WTC11 (cell line): ENCODE measurements around the gene ISCA2. TPM values are rescaled to one million over a fixed set of nuclear protein-coding genes. Genes with fewer than 3 reads are reported as not detected.

Experiments used
- ATAC-seq: fragments of 200-7000 bp; cut with Tn5 transposase; 2 replicates; pipeline ENCODE4 v1.10.0; 2021; ENCODE audit warnings: mild to moderate bottlenecking, moderate library complexity
- CTCF ChIA-PET: fragments of 300-600 bp; sonication (Branson Sonifier 250); formaldehyde crosslinking; loops from one replicate; lab custom pipeline; 2021; ENCODE audit warnings: antibody characterized with exemption; lab: Charles Lee
- POLR2A ChIA-PET: fragments of 350-600 bp; sonication (Branson Sonifier 250); formaldehyde crosslinking; loops from one replicate; lab custom pipeline; 2021; ENCODE audit warnings: antibody characterized with exemption; lab: Charles Lee
- DNase-seq: peaks from one replicate; pipeline ENCODE4 v3.0.0; 2021; ENCODE audit warnings: low spot score
- H3K27ac Mint-ChIP-seq: 2 replicates; pipeline ENCODE4 v1.8.0; 2021; ENCODE audit warnings: mixed read lengths
- H3K27me3 Mint-ChIP-seq: 2 replicates; pipeline ENCODE4 v1.8.0; 2021; ENCODE audit warnings: low read depth, mild to moderate bottlenecking, moderate library complexity, mixed read lengths
- H3K36me3 Mint-ChIP-seq: 2 replicates; pipeline ENCODE4 v1.8.0; 2021; ENCODE audit warnings: mixed read lengths
- H3K4me1 Mint-ChIP-seq: 2 replicates; pipeline ENCODE4 v1.8.0; 2022; ENCODE audit warnings: mixed read lengths
- H3K4me3 Mint-ChIP-seq: 2 replicates; pipeline ENCODE4 v1.8.0; 2021; ENCODE audit warnings: mild to moderate bottlenecking, moderate library complexity, mixed read lengths
- H3K9me3 Mint-ChIP-seq: 2 replicates; pipeline ENCODE4 v1.8.0; 2021; ENCODE audit warnings: mixed read lengths
- AR ChIP-seq: fragments of 250-450 bp; sonication (Bioruptor Pico); IDR thresholded peaks from 2 replicates; pipeline ENCODE4 v1.9.0; 2021; ENCODE audit warnings: mild to moderate bottlenecking
- CTCF ChIP-seq: fragments of 200-600 bp; IDR thresholded peaks from 2 replicates; pipeline ENCODE4 v1.8.0; 2022; ENCODE audit warnings: antibody characterized with exemption
- ELF4 ChIP-seq: sonication (generic); formaldehyde crosslinking; IDR thresholded peaks from 2 replicates; pipeline ENCODE4 v1.8.1; 2022; ENCODE audit warnings: low read depth, mild to moderate bottlenecking, moderate library complexity, missing genetic modification reagents
- FOXP1 ChIP-seq: sonication (generic); formaldehyde crosslinking; IDR thresholded peaks from 2 replicates; pipeline ENCODE4 v1.8.0; 2022; ENCODE audit warnings: missing genetic modification reagents, mild to moderate bottlenecking, moderate library complexity, borderline replicate concordance
- GTF2I ChIP-seq: fragments of 250-450 bp; sonication (Bioruptor Pico); conservative IDR thresholded peaks from 2 replicates; pipeline ENCODE4 v1.4.0; 2021; ENCODE audit warnings: mild to moderate bottlenecking
- JAZF1 ChIP-seq: fragments of 250-450 bp; sonication (Bioruptor Pico); IDR thresholded peaks from 2 replicates; pipeline ENCODE4 v1.9.0; 2021; ENCODE audit warnings: moderate library complexity, mild to moderate bottlenecking, inconsistent platforms
- MXD4 ChIP-seq: fragments of 250-450 bp; sonication (Bioruptor Pico); IDR thresholded peaks from 2 replicates; pipeline ENCODE4 v1.8.0; 2021; ENCODE audit warnings: mild to moderate bottlenecking, moderate library complexity, borderline replicate concordance
- NR2C2 ChIP-seq: sonication (generic); formaldehyde crosslinking; IDR thresholded peaks from 2 replicates; pipeline ENCODE4 v1.8.0; 2022; ENCODE audit warnings: mild to moderate bottlenecking, missing genetic modification reagents
- SOX15 ChIP-seq: fragments of 250-450 bp; sonication (Bioruptor Pico); IDR thresholded peaks from 2 replicates; pipeline ENCODE4 v1.9.0; 2021; ENCODE audit warnings: mild to moderate bottlenecking
- SP1 ChIP-seq: sonication (generic); formaldehyde crosslinking; conservative IDR thresholded peaks from 2 replicates; pipeline ENCODE4 v1.8.1; 2022; ENCODE audit warnings: missing genetic modification reagents
- STAT6 ChIP-seq: sonication (generic); formaldehyde crosslinking; conservative IDR thresholded peaks from 2 replicates; pipeline ENCODE4 v1.8.1; 2023; ENCODE audit warnings: mild to moderate bottlenecking, low read depth, missing genetic modification reagents, moderate library complexity
- ZNF423 ChIP-seq: fragments of 250-450 bp; sonication (Bioruptor Pico); IDR thresholded peaks from 2 replicates; pipeline ENCODE4 v2.1.2; 2022; ENCODE audit warnings: mild to moderate bottlenecking, moderate library complexity
- total RNA-seq: library from RNA; stranded (reverse); gene quantifications from 3 replicates; pipeline ENCODE4 v1.2.3, GENCODE V29; 2021

ISCA2 gene
- total RNA-seq, 1 experiment from 2014 or later, result 50.1 TPM

GRCh38 chr14:74501135-74501614 lies 7.6 kb downstream of the ISCA2 start (continued):
- no peak for TF ChIP-seq AR
- 0 out of 2 replicates have a peak, but pooled peaks have one; percentile 35 for TF ChIP-seq FOXP1 (CRISPR knock-in tag)

DNA sequence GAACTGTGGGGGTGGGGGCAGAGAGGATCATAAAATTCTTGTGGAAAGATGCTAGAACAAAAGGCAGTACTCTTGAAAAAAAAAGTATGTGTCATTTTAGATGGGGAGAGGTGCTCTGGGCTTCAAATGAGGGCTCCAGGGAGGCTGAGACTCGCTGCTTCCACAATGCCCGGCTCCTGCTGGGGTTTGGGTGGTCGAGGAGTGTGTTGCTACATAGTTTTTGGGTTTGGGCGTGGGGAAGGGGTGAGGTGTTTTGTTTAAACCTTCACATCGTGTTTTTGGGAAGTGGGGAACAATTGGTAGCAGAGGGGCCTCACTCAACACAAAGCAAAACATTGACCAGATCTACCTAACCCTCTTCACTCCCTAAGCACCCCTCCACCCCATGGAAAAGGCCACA lies 8.1 kb downstream of the ISCA2 start:
- ATAC-seq (no peak), DNase-seq (no peak)
- Mint-ChIP-seq H3K9me3 (no peaks in the 10 kb centered on the region), H3K27ac (peak overlapping the region; percentile 91; the same call in 1 of the 2 replicates), H3K36me3 (0 out of 2 replicates have a peak, but pooled peaks cover 3% of the 10 kb centered on the region), H3K4me1 (peaks cover 34% of the 10 kb centered on the region), H3K4me3 (no peak overlapping the region), H3K27me3 (no peaks in the 10 kb centered on the region)
- no peak for TF ChIP-seq ZNF423 (CRISPR knock-in tag)
- TF ChIP-seq SP1, result no peak
- no peak for TF ChIP-seq ELF4 (CRISPR knock-in tag)
- no peak for TF ChIP-seq NR2C2
- no peak for TF ChIP-seq CTCF
- TF ChIP-seq MXD4 (CRISPR knock-in tag), result no peak
- TF ChIP-seq SOX15, result no peak
- no peak for TF ChIP-seq AR
- no peak for TF ChIP-seq GTF2I (CRISPR knock-in tag)
- TF ChIP-seq JAZF1, result no peak
- no peak for TF ChIP-seq STAT6 (CRISPR knock-in tag)
- ChIA-PET POLR2A (interaction anchor here (0.6 to 1.5 kb wide), 2 partner anchors 8 to 108 kb away, joined by 3 to 6 read pairs; partner anchors contain the start of genes ISCA2 and NPC2), CTCF (interaction anchor here (0.5 to 4.3 kb wide), 33 partner anchors 9 to 935 kb away, joined by 3 to 58 read pairs (median 4); partner anchors contain the start of genes ISCA2, LTBP2 and NPC2)
